ENCODE measurements around the gene PTPRG.
A peak's percentile ranks its signal among the peaks of the same experiment; 100 is the strongest.

Gene PTPRG

DNA sequence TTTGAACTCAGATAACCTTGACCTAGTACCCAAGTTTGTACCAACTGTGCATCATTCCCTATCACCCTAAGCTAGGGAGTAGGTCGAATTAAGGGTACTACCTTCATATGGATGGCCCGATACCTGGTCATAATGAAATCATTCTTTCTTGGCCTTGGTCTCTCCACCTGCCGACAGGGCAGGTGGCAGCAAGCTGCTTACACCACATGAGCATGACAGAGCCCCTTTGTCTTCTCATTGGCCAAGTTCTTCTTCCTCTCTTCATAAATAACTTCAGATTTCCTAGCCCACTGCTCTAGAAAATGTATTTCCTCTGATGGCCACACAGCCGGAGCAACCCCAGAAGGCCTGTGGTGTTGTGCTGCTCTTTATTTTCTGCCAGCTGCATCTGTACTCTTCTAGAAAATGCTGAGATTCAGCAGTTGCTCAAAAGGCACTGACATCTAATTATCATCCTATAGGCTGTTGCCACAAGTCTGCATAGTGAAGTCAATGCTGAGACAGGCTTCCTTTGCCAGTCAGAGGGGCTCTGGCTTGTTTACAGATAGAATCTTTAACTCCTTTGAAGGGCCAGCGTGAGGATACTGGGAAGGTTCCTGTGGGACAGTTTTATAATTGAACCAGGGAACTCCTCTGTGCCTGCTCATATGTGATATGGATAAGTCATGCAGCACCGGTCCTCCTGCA is 304.2 kb downstream of the PTPRG start:
- DNase-seq (ENCODE audit: low read depth) = no peak

DNA sequence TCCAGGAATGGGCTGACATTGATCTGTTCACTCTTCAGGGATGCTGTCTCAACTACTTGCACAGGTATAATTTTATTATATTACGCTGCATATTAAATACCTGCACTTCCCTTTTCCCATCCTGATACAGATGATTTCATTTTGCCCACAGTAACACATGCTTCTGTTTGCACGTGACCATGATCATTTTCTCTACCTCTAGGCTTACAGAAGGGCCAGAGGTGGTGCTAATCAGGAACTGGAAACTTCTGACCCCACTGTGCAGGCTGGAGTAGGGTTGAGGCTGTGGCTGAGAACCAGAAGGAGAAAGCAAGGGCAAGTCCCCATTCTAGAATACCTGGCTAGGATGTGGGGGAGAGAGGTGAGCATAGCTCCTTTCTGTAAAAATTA is 304.8 kb downstream of the PTPRG start:
- DNase-seq (ENCODE audit: low read depth) = no peak

DNA sequence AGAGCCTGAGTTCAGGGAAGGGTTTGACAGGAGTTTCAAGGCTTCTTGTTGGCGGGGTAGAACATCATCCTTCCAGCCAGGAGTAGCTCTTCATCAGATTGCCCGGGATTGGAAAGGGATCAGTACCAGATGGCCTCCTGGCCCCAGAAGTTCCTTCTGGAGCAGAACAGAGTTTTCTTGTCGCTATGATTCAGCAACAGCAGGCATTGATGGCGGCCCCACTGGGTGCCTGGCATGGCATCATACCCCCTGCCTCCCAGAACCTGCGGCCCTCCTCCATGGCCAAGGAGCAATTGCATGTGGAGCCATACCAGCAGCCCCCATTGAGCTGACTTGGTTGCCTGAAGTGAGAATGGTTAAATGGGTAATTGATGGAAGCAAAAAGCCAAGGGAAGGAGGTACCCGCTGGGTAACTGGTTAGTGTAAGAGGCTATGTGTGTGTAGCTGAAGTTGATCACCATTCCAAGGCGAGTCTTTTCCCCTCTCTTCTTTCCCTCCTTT is 305.6 kb downstream of the PTPRG start:
- no peak for DNase-seq (ENCODE audit: low read depth)

DNA sequence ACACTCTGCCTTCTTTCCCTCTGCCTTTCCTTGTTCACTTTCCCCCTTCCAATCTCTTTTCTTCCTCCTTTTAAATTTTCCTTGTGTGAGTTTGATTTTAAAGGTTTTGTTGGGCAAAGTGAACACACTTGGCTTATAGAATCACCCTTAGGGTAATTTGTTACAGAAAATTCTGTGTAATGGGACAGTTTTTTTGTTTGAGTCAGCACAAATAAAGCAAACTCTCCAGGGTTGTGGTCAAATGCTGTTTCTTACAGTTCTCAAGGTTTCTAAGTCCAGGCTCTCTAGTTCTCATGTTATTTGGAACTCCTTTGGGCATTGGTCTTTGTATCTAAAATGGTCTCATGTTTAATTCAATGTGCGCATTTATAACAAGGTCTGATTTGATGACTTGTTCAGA is 307.1 kb downstream of the PTPRG start:
- DNase-seq (ENCODE audit: low read depth) = no peak

DNA sequence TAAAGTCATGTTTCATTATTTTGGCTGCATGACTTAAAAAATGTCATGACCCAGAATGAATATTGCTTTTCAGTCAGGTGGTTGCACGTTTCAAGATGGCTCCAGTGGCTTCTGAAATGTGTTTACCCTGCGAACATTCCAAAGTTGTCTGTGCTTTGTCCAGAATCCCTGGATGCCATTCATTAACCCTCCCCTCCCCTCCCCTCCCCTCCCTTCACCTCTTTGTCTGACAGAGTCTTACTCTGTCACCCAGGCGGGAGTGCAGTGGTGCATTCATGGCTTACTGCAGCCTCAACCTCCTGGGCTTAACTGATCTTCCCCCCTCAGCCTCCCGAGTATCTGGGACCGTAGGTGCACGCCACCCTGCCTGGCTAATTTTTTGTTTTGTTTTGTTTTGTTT is 308.0 kb downstream of the PTPRG start:
- DNase-seq (ENCODE audit: low read depth) = no peak

DNA sequence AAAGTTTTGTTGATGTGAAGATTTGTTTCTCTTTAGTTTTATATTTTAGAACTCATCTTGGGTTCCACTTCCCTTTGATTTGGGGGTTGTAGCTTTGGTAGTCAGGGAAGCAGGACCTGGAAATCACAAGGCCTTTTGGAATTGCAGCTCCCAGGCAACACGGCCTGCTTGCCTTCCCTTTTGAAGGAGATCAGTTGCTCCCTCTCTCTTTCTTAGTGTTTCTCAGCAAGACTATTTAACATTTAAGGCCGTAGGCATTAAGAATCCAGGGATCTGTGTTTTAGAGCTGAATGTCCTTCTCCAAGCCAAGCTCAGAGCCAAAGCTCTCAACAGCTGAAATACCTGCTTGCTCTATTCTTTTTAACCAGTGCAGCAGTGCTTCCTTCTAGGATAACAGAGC is 310.3 kb downstream of the PTPRG start:
- no peak for DNase-seq (ENCODE audit: low read depth)

DNA sequence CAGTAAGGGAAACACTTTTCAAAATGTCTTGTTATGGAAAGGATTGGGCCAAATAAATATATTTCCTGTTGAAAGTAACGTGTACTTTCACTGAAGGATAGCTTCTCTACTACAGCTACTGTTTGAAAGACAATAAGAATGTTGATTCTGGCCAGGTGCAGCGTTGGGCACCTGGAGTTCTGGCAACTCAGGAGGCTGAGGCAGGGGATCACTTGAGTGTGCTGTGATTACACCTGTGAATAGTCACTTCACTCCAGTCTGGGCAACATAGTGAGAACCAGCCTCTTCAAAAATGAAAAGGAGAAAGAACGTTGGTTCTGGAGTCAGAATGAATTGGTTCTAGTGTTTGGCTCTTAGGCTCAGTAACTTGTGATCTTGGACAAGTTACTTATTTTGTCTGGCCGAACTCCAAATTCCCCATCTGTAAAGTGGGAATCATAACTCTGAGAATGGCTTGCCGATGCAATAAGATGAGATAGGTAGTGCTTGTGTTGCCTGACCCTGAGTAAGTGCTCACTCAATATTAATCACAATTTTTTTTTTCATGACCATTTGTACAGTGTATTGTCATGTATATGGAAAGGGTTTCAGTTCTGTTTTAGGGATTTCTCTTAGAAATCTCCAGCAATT is 310.8 kb downstream of the PTPRG start:
- DNase-seq (ENCODE audit: low read depth) = no peak

DNA sequence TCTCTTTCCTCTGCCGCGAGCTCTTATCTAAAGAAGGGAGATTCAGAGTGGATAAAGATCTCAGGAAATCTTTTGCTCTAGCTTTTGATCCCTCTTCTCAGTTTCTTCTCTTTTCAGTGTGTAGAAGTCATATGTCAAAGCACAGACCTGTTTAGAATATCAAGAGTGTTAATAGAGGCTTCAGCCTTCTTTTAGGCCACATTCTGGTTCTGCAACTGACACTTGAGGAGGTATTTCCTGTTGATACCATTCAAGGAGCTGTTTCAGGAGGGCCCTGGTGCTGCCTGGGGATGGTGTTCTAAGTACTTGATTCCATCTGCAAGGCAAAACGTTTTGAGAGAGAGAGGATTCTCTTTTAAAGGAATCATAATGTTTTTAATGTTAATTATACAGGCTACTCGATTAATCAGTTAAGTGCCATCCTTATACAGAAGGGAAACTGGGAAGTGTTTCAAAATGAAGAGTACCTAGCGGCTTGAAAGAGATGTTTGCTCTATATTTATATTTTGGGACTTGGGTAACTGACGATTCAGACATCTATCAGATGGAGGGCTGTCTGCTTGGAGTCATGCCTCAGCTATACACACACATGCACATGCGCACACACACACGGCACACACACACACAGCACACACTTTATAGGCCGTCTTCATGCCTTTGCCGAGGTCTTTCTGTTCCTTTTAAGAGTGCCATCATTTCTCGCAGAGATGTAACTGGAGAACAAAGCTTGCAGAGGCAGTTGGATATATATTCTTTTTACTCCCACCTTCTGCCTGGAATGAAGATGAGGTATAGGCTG is 313.9 kb downstream of the PTPRG start:
- no peak for DNase-seq (ENCODE audit: low read depth)

DNA sequence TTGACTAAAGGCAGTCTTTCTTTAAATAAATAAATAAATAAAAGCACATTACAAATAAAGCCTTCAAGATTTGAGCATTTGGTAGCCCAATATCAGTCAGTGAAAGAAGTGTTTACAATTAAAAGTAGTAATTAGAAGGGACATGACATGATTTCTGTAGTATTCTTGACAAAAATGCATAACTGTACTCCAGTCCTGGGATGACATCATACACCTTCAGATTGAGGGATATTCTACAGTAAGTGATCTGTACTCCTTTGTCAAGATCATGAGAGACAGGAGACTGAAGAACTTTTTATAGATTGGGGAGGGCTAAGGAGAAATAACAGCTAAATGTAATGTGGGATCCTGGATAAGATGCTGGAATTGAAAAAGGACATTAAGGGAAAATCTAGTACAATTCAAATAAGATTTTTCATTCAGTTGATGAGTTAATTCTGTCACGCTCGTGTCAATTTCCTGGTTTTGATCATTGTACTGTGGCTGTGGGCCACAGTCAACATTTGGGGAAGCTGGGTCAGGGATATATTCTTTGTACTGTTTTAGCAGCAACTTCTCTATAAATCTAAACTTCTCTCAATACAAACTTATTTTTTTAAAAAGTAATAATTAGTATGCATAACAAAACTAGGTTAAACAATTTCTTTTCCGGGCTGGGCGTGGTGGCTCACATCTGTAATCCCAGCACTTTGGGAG is 314.8 kb downstream of the PTPRG start:
- DNase-seq (ENCODE audit: low read depth) = no peak

DNA sequence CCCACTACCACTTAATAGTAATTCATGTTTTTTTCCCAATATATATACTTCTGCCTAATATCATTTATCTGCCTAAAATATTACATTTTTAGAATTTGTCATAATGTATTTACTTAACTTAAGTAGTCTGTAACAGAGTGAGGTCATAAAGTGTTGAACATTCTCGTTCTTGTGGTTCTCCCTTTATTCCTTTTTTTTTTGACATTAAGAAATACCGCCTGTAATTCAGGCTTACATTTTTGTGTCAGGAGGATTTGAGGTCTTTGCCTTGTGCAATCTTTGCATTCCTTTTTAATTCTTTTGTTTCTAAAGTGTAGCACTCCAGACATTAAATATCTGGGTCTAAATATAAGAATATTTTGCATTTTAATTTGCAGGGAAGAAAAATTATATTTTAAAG is 315.4 kb downstream of the PTPRG start:
- peak; percentile 39 for DNase-seq (ENCODE audit: low read depth)

DNA sequence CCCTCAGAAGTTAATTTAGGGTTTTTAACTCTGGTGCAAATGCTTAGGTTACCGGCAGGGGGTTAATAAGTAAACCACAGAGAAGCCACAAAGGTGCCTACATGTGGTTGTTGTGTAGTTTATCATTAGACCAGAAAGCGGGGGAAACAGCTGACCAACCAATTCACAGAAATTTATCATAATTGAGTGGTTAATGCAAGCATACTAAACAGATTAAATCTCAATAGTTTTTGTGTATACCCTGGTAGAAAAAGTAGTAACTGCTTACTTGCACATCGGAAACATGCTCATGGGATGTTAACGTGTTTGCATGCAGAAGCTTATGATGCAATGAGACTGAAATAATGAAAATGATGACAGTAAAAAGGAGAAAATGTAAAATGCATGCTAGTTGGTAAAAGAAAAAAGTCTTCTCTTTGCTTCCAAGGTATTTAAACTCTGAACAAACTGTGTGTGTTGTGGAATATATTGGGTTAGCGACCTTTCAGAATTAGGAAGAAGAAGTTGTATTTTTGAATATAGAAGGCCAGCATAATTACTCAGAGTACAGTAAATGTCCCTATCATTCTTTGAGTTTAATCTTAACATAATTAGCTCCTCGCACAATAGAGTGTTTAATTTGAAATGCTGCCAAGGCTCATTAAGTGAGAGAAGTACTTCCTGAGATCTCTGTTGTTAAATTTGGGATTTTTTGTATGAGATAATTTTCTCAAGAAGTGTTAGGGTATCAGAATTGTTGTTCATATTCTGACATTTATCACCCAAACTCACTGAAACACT is 316.2 kb downstream of the PTPRG start:
- peak; percentile 57 for DNase-seq (ENCODE audit: low read depth)

DNA sequence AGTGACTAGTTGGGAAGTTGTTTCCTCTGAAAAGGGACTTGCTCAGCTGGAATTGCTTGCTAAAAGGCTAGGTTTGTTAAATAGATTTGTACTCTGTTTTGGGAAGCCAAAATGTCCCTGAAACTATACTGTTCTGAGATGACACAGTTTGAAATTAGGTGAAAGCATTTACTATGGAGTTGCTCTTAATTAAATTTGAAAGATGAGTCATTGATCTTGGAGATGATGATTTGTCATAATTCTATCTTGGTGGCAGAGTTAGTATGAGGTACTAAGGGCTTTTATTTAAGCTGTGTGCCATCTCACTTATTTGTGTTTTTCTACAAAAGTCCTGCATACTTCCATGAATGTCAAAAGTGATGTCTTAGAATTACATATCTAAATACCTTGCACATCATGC is 320.9 kb downstream of the PTPRG start:
- no peak for DNase-seq (ENCODE audit: low read depth)

DNA sequence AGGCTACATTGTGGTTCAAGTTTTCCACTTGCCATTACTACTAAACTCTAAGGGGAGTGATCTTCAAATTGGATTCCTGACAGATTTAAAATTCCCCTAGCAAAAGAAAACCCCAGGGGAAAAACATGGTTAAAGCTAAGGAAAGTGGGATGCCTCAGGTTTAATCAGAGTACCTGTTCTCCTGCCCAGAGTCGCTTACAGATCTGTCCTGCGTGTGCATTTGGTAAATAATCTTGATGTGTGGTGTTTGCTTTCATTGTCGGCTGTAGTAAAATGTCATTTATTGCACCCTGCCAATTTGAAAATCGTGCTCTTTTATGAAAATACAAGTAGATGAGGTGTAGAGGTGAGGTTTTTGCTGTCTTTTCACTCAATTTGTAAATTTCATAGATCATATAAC is 323.4 kb downstream of the PTPRG start:
- no peak for DNase-seq (ENCODE audit: low read depth)

DNA sequence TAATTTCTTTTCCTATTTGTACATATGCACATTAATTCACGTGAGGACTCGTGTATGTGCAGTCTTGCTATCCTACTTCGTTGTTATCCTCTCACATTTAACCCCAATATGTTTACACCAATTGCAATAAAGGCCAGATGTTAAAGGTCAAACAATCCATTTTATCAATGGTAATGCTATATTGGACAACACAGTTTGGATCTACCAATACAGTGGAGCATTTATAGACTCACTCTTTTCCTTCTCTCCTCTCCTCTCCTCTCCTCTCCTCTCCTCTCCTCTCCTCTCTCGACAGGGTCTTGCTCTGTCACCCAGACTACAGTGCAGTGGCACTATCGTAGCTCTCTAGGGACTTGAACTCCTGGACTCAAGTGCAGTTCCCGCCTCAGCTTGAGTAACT is 324.0 kb downstream of the PTPRG start:
- DNase-seq (ENCODE audit: low read depth) = no peak

DNA sequence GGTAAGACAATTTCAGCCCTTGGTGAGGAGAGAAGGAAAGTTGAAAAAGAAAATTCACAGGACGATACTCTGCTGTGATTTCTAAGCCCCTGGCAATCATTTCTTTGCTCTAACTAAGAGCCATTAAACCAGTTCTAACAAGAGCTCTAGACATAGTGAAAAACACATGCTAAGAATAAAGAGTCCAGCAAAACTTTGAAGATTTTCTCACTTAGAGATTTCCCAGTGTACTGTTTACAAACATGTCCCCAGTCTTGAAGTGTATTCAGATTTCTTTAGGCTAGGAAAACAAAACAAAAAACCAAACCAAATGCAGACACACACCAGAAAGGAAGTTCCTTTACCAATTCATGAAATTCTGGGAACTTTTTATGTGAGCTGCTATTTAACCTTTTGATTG is 325.8 kb downstream of the PTPRG start:
- no peak for DNase-seq (ENCODE audit: low read depth)

DNA sequence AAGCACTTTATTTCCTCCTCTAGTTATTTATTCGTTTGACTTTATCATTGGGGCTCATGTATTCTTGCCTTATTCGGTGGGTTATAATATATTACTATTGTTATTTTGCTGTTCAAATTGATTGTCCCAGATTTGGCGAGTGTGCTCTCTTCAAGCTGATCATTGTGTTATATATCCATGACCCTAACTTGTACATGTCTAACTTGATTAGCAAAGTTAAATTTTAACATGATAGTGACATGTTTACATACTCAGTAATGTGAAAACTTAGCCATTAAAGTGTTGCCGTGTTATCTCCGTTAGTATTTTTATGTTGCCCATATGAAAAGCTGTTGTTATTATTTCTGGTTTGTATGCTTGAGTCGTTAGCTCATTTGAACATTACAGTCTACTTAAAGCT is 327.9 kb downstream of the PTPRG start:
- DNase-seq (ENCODE audit: low read depth) = no peak

DNA sequence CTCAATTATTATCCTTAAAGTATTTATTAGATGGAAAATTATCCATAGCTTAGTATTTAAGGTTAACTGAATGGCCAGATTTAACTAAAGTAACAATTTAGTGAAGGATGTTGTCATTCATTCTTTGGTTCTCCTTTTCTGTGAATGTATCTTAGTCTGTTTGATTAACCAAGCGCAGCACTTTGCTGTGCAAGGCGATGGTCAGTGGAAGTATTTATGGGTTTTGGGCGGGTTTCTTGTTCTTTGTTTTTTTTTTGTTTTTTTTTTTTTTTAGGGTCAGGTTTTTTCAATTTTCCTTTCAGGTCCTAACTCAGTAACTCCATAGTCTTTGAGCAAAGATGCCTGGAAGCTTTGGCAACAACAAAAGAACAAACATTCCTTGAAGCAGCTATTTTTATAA is 328.8 kb downstream of the PTPRG start:
- no peak for DNase-seq (ENCODE audit: low read depth)

DNA sequence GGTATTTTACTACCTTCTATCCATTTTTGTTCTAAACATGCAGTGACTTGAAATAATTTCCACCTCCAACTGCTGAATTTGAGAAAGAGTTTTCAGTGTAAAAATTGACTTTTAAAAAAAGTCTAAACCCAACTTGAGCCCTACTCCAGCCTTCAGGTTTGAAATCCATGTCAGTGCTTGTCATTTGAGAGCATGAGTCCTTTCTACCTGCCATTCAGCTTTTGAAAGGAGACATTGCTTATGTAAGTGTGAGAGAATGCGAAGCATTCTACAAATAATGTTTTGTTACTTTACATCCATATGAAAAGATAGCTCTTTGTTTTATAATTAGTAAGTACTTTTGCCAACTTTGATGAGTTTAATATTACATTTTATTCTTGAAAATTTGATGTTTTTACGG is 329.2 kb downstream of the PTPRG start:
- no peak for DNase-seq (ENCODE audit: low read depth)

DNA sequence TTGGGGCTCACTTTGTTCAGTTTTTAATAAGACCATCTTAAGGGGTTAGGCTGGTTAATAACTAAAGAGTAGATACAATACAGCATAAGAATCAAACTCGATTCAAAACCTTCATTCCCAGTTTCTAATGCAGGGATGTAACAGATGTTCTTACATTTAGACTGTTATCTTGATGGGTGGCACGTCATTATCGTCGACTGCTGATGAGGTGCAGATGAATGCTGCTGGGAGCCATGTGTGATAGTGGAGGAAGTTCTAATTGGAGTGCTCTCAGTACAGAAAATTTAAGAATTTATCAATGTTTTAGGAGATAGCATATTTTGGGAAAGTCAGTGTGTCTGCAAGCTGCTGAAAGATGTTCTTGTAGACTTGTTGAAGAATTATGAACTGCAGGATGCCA is 331.5 kb downstream of the PTPRG start:
- DNase-seq (ENCODE audit: low read depth) = no peak

DNA sequence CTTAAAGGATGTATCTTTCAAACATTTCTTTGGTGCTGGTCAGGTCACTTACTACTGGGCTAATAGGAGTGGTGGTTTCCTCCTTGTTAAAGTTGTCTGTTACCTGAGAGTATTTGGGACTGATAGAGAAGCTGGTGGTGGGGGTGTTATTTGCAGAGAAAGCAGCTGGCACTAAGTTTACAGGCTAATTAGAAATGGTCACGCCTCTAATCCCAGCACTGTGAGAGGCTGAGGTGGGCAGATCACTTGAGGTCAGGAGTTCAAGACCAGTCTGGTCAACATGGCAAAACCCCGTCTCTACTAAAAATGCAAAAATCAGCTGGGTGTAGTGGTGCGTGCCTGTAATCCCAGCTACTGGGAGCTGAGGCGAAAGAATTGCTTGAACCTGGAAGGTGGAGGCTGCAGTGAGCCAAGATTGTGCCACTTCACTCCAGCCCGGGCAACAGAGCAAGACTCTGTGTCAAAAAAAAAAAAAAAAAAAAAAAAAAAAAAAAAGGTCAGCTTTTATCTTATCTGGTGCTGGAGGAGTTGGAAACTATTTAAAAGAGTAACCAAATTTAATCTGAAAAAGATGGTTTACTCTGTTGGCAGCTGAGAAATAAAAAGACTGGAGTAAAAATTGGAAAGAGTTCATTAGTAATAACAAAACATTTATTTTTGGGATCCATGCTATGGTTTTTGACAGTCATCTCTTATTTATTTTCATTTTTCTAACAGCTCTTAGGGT is 332.6 kb downstream of the PTPRG start:
- DNase-seq (ENCODE audit: low read depth) = no peak

Measured in fibroblast of the conjunctiva (primary cell).